ENCODE measurements around the gene INPP5A. TPM values are rescaled to one million over a fixed set of nuclear protein-coding genes. Genes with fewer than 3 reads are reported as not detected.

Gene INPP5A
- total and polyA plus RNA-seq, 2 of the 13 experiments (the other 11 are each of a cell fraction or from before 2014, with no cell fraction given), result 17.5 to 37.9 TPM

- TF ChIP-seq KDM6A (CRISPR knock-in tag; IDR thresholded peaks at IDR 0.05; ENCODE audit: low read depth), result no peak
These were observed 36.7 kb upstream of the INPP5A start (continued) for GRCh38 chr10:132500781-132501415.

DNA sequence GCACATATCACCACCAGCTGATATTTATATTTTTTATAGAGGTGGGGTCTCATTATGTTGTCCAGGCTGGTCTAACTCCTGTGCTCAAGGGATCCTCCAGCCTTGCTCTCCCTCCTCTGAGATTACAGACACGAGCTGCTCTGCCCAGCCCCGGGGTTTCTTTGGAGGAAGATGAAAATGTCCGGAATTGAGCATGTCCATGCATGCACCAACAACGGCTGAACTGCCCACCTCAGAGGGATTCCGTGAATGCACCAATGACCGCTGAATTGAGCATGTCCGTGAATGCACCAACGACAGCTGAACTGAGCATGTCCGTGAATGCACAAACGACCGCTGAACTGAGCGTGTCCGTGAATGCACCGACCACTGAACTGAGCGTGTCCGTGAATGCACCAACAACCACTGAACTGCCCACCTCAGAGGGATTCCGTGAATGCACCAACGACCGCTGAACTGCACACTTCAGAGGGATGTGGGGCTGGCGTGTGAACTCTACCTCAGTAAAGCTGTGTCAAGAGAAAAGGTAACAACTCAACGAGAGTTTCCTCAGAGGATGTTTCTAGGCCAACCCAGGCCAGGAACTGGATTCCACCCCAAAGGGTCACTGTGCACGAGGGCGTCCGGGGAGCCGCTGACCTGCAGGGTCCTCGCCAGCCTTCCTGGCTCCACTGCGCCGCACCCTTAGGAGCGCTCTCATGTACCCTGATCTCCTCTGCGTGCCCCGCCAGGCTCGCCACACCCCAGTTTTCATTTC is 34.9 kb upstream of the INPP5A start:
- Histone ChIP-seq H3K27ac (ENCODE audit: extremely low read length, insufficient read depth, low read length) (no peak overlapping the region), H2AFZ (ENCODE audit: low read length) (no peak overlapping the region), H3K9ac (ENCODE audit: insufficient read depth, low read depth, low read length) (no peak overlapping the region), H3K79me2 (ENCODE audit: insufficient read depth, low read length) (no peaks in the 10 kb centered on the region), H3K36me3 (replicated peaks in 1 of 2; ENCODE audit: control insufficient read depth in 1 of 2, insufficient read depth in 2 of 2, low read length in 2 of 2) (no peaks in the 10 kb centered on the region), H3K4me1 (ENCODE audit: insufficient read depth, low read length) (no peaks in the 10 kb centered on the region), H3K4me2 (ENCODE audit: low read depth, low read length) (no peak overlapping the region), H3K27me3 (ENCODE audit: control insufficient read depth in 1 of 2, insufficient read depth in 2 of 2, low read length in 2 of 2) (peaks cover 10 to 62% of the 10 kb centered on the region in 2 experiments; a peak in 3 of 5 replicates), H3K9me3 (ENCODE audit: low read length) (no peaks in the 10 kb centered on the region), H4K20me1 (ENCODE audit: insufficient read depth, low read length) (0 out of 2 replicates have a peak, but pooled peaks cover 5% of the 10 kb centered on the region), H3K4me3 (replicated peaks in 1 of 3; ENCODE audit: insufficient read depth in 1 of 3, low read depth in 2 of 3, low read length in 3 of 3) (no peak overlapping the region)
- TF ChIP-seq ZNF562 (CRISPR knock-in tag; IDR thresholded peaks at IDR 0.05; ENCODE audit: borderline replicate concordance) (no peak), MEF2D (CRISPR knock-in tag; IDR thresholded peaks at IDR 0.05) (no peak), GATAD1 (CRISPR knock-in tag; IDR thresholded peaks at IDR 0.05) (no peak), YEATS2 (CRISPR knock-in tag; IDR thresholded peaks at IDR 0.05; ENCODE audit: borderline replicate concordance) (no peak), RFXANK (CRISPR knock-in tag; IDR thresholded peaks at IDR 0.05) (no peak), ZNF335 (CRISPR knock-in tag; IDR thresholded peaks at IDR 0.05) (no peak), ATRX (CRISPR knock-in tag; IDR thresholded peaks at IDR 0.05; ENCODE audit: borderline replicate concordance) (no peak), MTA3 (CRISPR knock-in tag; IDR thresholded peaks at IDR 0.05) (no peak), ISL2 (CRISPR knock-in tag; IDR thresholded peaks at IDR 0.05) (no peak), ZKSCAN8 (CRISPR knock-in tag; IDR thresholded peaks at IDR 0.05; ENCODE audit: borderline replicate concordance) (no peak), MTF1 (CRISPR knock-in tag; IDR thresholded peaks at IDR 0.05) (no peak), HMG20B (CRISPR knock-in tag; conservative IDR thresholded peaks at IDR 0.05) (no peak), HMGA1 (CRISPR knock-in tag; conservative IDR thresholded peaks at IDR 0.05) (no peak)
- TF ChIP-seq, protein P1, sequence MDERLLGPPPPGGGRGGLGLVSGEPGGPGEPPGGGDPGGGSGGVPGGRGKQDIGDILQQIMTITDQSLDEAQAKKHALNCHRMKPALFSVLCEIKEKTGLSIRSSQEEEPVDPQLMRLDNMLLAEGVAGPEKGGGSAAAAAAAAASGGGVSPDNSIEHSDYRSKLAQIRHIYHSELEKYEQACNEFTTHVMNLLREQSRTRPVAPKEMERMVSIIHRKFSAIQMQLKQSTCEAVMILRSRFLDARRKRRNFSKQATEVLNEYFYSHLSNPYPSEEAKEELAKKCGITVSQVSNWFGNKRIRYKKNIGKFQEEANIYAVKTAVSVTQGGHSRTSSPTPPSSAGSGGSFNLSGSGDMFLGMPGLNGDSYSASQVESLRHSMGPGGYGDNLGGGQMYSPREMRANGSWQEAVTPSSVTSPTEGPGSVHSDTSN (CRISPR knock-in tag; IDR thresholded peaks at IDR 0.05), result no peak
- TF ChIP-seq, protein P2, sequence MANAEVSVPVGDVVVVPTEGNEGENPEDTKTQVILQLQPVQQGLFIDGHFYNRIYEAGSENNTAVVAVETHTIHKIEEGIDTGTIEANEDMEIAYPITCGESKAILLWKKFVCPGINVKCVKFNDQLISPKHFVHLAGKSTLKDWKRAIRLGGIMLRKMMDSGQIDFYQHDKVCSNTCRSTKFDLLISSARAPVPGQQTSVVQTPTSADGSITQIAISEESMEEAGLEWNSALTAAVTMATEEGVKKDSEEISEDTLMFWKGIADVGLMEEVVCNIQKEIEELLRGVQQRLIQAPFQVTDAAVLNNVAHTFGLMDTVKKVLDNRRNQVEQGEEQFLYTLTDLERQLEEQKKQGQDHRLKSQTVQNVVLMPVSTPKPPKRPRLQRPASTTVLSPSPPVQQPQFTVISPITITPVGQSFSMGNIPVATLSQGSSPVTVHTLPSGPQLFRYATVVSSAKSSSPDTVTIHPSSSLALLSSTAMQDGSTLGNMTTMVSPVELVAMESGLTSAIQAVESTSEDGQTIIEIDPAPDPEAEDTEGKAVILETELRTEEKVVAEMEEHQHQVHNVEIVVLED (CRISPR knock-in tag; IDR thresholded peaks at IDR 0.05; ENCODE audit: borderline replicate concordance), result no peak
- TF ChIP-seq, protein P3, sequence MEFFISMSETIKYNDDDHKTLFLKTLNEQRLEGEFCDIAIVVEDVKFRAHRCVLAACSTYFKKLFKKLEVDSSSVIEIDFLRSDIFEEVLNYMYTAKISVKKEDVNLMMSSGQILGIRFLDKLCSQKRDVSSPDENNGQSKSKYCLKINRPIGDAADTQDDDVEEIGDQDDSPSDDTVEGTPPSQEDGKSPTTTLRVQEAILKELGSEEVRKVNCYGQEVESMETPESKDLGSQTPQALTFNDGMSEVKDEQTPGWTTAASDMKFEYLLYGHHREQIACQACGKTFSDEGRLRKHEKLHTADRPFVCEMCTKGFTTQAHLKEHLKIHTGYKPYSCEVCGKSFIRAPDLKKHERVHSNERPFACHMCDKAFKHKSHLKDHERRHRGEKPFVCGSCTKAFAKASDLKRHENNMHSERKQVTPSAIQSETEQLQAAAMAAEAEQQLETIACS (CRISPR knock-in tag; IDR thresholded peaks at IDR 0.05), result no peak
- intact Hi-C loops (cut with micrococcal nuclease; ENCODE audit: unreplicated experiment) (no loop called here), in situ Hi-C loops (cut with HindIII; ENCODE audit: extremely low pct_ligation_motif_present, low pct_unique_long_range_greater_than_20kb) (no loop called here)
- no peak for DNase-seq (ENCODE audit: low spot score)
- ChIA-PET CTCF (ENCODE audit: low intra/inter-chr PET ratio, low total read pairs) (no interaction called here), POLR2A (no interaction called here)
- no peak for ATAC-seq
- 73% methylated on average over 19 of the region's 32 CpGs for WGBS (ENCODE audit: low lambda C conversion rate)
- BruUV-seq (replicated peaks), result no TSS peak
- no peak for FAIRE-seq

Measured in HepG2 (cell line).